H1 (cell line): Measurements from ENCODE around the gene GLRX5. TPM values are rescaled to one million over a fixed set of nuclear protein-coding genes. Genes with fewer than 3 reads are reported as not detected.

Experiments
- BCL11A ChIP-seq, 2 experiments: IDR thresholded peaks; one replicate each; pipeline ENCODE4 v1.6.1; 2011; ENCODE audit warnings: low read depth in 2 of 2, low read length in 2 of 2, mild to moderate bottlenecking in 2 of 2
- CHD1 ChIP-seq: IDR thresholded peaks from 2 replicates; pipeline ENCODE4 v1.6.1; 2012; ENCODE audit warnings: low read depth, low read length, improper control_type of control experiment
- PHF8 ChIP-seq: fragments of 200-600 bp; sonication (generic); conservative IDR thresholded peaks from 2 replicates; pipeline ENCODE4 v1.7.1; 2012; ENCODE audit warnings: low read depth, mild to moderate bottlenecking, inconsistent platforms, low read length, moderate library complexity
- SRF ChIP-seq: IDR thresholded peaks from 2 replicates; pipeline ENCODE4 v1.6.1; 2011; ENCODE audit warnings: mild to moderate bottlenecking, low read depth, low read length, moderate library complexity
- TEAD4 ChIP-seq: IDR thresholded peaks from 2 replicates; pipeline ENCODE4 v1.6.1; 2012; ENCODE audit warnings: low read depth, low read length, inconsistent platforms, mixed read lengths
- polyA plus RNA-seq, 7 experiments: library from polyadenylated mRNA; depleted of rRNA in 3 of 7; stranded (reverse) in 5 of 7; unstranded in 2 of 7; fragments of >200 nt in 5 of 7; fragments of 200-250 nt in 2 of 7; gene quantifications; 1 replicate in 5 of 7; 2 replicates in 1 of 7; 4 replicates in 1 of 7; pipeline versions ENCODE4 v1.2.1 to v1.2.3, GENCODE V29; 2011 to 2013; ENCODE audit warnings: missing spikeins in 2 of 7, mixed read lengths in 2 of 7
- total RNA-seq: library from RNA; stranded (reverse); fragmentation: NEBNext Ultra II Directional; extraction: Animal tissue kit (Norgen Biotek cat#: 25700); gene quantifications from 2 replicates; pipeline ENCODE4 v1.2.1, GENCODE V29; 2021

GLRX5 gene
- total and polyA plus RNA-seq, 2 of the 8 experiments (the other 6 are each of a cell fraction or from before 2014, with no cell fraction given): 70.1 to 88.8 TPM

- TF ChIP-seq PHF8 (no peak), TEAD4 (no peak), BCL11A (IDR thresholded peaks at IDR 0.05; ENCODE audit: low read depth in 2 of 2, low read length in 2 of 2) (no peak), SRF (no peak), CHD1 (no peak)
- TF ChIP-seq, all 59 proteins: peak for 0
Observed at GRCh38 chr14:95536036-95536593, 1.3 kb downstream of the GLRX5 start (continued).
